K562 (cell line): ENCODE results near the gene SLC1A4. TPM values are rescaled to one million over a fixed set of nuclear protein-coding genes. Genes with fewer than 3 reads are reported as not detected.

Experiments used
- CHD2 ChIP-seq: IDR thresholded peaks from 2 replicates; pipeline ENCODE4 v1.6.1; 2011; ENCODE audit warnings: low read depth, low read length
- HSF4 ChIP-seq: fragments of 250-450 bp; sonication (Bioruptor Pico); IDR thresholded peaks from 2 replicates; pipeline ENCODE4 v2.1.2; 2022; ENCODE audit warnings: mild to moderate bottlenecking, moderate library complexity, borderline replicate concordance
- MEIS2 ChIP-seq: fragments of 450-650 bp; IDR thresholded peaks from 2 replicates; pipeline ENCODE4 v1.6.1; 2014; ENCODE audit warnings: mild to moderate bottlenecking; ENCODE audit not compliant: partially characterized antibody
- MTF1 ChIP-seq: fragments of 250-450 bp; sonication (Bioruptor Pico); IDR thresholded peaks from 2 replicates; pipeline ENCODE4 v1.9.0; 2021; ENCODE audit warnings: moderate library complexity, mild to moderate bottlenecking, inconsistent platforms, borderline replicate concordance
- NFATC3 ChIP-seq: fragments of 450-650 bp; IDR thresholded peaks from 2 replicates; pipeline ENCODE4 v1.6.1; 2017; ENCODE audit warnings: mild to moderate bottlenecking
- TFAP4 ChIP-seq: sonication (generic); formaldehyde crosslinking; IDR thresholded peaks from 2 replicates; pipeline ENCODE4 v1.8.0; 2022; ENCODE audit warnings: missing genetic modification reagents, mild to moderate bottlenecking, moderate library complexity, borderline replicate concordance
- THRAP3 ChIP-seq: fragments of 450-650 bp; IDR thresholded peaks from 2 replicates; pipeline ENCODE4 v1.6.1; 2016; ENCODE audit warnings: mild to moderate bottlenecking, inconsistent platforms, borderline replicate concordance
- TRIM25 ChIP-seq: fragments of 450-650 bp; IDR thresholded peaks from 2 replicates; pipeline ENCODE4 v1.7.0; 2016; ENCODE audit warnings: borderline replicate concordance
- XRCC3 ChIP-seq: fragments of 450-650 bp; IDR thresholded peaks from 2 replicates; pipeline ENCODE4 v1.6.1; 2017; ENCODE audit warnings: mild to moderate bottlenecking, moderate library complexity
- ZNF780A ChIP-seq: fragments of 250-450 bp; sonication (Bioruptor Pico); IDR thresholded peaks from 2 replicates; pipeline ENCODE4 v1.5.0; 2021; ENCODE audit warnings: mild to moderate bottlenecking
- polyA plus RNA-seq, 8 experiments: library from polyadenylated mRNA; depleted of rRNA in 4 of 8; stranded (reverse) in 5 of 8; unstranded in 3 of 8; fragments of >200 nt; fragmentation: Nextera tagmentation in 2 of 8; fragmentation: Illumina TruSeq in 1 of 8; extraction: Ambion mirVana in 2 of 8; extraction: Trizol in 1 of 8; gene quantifications; 2 replicates each; pipeline versions ENCODE4 v1.2.1 to v1.2.3, GENCODE V29; 2011 to 2014; ENCODE audit warnings: inconsistent platforms in 1 of 8, missing spikeins in 1 of 8
- total RNA-seq, 7 experiments: library from RNA; depleted of rRNA in 6 of 7; stranded (reverse); fragments of >200 nt in 6 of 7; fragmentation: Illumina TruSeq in 2 of 7; extraction: Trizol in 2 of 7; gene quantifications; 2 replicates each; pipeline versions ENCODE4 v1.2.1 to v1.2.3, GENCODE V29; 2011 to 2021; ENCODE audit warnings: low replicate concordance in 1 of 7

SLC1A4 gene
- total and polyA plus RNA-seq, 9 of the 15 experiments (the other 6 are each of a cell fraction or from before 2014, with no cell fraction given), result 4.4 to 24.0 (median 10.9) TPM

- no peak for TF ChIP-seq MEIS2
- no peak for TF ChIP-seq NFATC3
- no peak for TF ChIP-seq CHD2
- no peak for TF ChIP-seq XRCC3
- TF ChIP-seq TRIM25, result no peak
- TF ChIP-seq TFAP4, result no peak
- no peak for TF ChIP-seq ZNF780A (CRISPR knock-in tag)
- no peak for TF ChIP-seq THRAP3
- no peak for TF ChIP-seq MTF1 (CRISPR knock-in tag)
- no peak for TF ChIP-seq HSF4
- TF ChIP-seq, all 486 proteins: peak for 0
These were observed 31.9 kb upstream of the SLC1A4 start (continued) for GRCh38 chr2:64957109-64957903.
